HG03354 (cell line): ENCODE data around the gene AUTS2.

Source experiments
- ATAC-seq: cut with Tn5 transposase; IDR thresholded peaks from one replicate; pipeline ENCODE4 v1.9.1; 2021; ENCODE audit warnings: mild to moderate bottlenecking; ENCODE audit not compliant: unreplicated experiment, poor library complexity, severe bottlenecking

AUTS2 gene

DNA sequence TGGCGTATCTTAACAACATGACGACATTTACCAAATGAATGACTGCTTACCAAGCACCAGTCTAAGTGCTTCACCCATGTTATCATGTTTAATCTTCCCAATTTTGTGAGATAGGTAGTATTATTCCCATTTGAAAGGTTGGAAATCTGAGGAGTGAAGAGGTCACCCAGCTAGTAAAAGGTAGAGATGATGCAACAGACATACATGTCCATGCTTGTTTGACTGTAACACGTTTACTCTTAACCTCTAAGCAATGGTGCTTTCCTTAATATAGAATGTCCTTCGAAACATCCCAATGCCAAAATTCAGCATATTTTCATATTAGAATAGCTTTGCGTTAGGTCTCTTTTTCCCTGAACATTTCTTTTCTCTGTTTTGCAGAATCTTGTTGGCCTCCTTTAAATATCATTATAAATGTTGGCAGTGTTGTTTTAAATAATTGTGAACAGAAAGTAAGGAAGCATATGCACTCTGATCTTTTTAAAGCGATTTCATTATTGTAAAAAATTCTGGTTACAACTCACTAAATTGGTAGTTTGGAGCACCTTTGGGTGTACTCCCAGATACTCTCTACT lies 722.8 kb downstream of the AUTS2 start:
- ATAC-seq = no peak

DNA sequence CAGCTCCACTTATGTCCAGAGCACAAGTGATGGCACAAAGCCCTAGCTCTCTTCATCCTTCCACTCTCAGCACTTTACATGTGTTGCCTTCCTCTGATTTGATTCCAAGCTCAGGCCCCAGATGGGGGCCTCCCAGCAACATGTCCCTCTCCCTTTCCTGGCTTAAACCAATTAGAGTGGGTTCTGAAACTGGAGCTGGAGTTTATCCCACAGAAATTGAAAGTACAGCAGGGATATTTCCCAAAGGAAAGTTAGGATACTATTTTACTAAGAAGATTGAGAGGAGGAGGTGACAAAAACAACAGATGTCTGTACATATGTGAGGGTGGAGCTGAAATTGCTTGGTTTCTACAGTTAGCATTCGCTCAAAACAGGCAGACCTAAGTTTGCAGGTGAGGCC lies 724.6 kb downstream of the AUTS2 start:
- ATAC-seq = no peak

DNA sequence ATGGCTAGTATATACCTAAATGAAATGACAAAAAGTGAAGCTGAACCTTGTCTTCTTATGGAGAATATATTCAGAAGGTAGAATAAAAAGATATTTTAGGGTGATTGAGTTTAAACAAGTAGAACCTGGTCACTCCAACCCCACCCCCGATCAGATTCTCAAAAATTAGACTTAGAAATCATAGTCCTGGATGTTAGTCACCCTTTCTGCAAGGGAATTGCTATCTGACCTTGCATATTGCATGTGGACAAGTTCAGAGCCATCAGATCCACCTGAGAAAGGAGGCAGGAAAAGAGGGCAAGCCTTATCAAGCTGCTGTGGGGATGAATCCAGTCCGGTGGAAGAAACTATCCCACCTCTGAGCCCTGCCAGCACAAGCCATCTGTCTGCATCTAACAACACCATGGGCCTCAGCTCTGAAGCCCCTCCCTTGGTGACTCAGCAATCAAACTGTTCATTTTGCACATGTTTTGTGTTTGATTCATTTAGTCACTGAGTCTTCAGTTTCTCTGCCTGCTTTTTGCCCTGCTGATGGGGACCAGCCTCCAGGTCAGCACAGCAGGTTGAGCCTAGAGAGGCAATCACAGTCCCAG lies 727.3 kb downstream of the AUTS2 start:
- no peak for ATAC-seq

DNA sequence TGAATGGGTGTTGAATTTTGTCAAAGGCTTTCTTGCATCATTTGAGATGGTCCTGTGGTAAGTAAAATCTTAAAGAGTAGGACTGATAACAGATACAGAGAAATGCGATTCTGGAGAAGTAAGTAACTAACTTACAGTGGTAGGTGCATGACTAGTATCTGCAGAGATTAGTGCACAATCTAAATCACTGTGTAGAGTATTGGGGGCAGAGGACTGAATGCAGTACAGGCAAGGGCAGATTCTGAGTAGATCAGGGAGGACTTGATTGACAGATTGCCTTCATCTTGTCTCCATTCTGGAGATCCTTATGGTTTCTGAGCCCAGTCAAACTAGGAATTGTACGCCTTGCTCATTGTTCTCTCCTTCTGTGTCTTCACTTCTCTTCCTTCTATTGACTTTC lies 736.0 kb downstream of the AUTS2 start:
- no peak for ATAC-seq

DNA sequence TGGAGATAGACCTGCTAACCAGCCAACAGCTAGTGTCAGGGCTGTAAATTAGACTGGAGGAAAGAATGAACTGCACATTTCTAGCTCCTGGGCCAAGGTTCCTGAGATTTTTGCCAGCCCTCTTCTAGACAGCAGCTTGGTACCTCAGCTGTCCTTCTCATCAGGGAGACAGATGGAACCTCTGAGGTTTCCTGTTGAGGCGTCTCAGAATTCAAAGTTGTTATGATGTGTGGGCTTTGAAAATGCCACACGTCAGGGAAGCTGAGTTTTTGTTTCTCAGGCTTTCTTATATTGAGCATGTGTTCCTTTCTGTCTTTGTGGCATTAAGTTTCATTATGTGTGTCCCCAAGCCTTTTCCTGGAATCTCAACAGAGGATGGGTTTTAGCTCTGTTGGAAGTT lies 736.6 kb downstream of the AUTS2 start:
- no peak for ATAC-seq

DNA sequence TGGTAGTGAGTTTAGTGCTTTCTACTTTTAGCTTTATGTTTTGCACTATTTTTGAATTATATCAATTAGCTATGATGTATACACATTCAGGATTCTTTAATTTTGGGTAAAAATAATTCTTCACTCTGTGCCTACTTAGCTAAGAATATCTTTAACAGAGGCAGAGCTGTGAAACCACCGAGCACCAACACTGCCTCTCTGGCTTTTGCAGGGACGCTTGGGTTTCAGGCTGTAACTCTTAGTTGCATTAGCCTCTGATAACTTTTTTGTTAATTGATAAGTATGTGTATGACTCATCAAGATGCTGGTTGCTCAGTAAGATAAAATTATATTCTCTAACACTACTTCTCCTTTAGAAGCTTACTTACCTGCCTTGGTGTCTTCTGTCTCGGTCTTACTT lies 738.3 kb downstream of the AUTS2 start:
- ATAC-seq = no peak

DNA sequence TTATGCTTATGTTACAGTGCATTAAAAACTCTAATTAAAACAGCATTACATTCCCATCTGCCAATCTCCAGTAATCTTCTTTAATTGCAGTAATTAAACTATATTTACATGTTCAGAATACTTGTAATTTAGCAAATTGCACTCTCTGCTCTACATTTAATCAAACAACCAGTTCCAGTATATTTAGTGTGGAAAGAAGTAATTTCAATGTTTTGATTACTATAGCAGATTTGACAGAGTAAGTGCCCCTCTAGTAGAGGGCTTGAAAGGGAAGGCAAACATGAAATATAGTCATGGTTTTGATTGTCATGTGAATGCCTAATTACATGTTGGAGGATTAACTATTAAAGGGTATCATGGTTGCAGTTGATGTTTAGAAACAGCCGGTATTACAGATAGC lies 739.7 kb downstream of the AUTS2 start:
- no peak for ATAC-seq

DNA sequence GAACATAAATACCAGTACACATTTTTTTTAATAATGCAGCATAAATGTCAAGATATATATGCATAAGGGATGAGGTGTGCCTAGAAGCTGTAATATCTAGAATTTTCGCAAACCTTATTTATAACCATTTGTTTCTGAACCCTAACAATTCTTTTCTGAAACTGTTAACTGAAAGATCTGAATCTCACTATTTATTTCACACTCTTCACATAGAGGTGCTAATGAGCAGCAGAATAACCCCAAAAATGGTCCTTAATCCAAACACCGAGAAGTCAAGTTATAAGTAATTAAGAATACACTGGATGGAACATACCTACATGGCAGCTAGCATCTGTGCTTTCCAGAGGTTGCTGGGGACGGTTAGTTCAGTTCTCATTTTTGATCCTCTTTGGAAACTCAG lies 742.0 kb downstream of the AUTS2 start:
- ATAC-seq = no peak

DNA sequence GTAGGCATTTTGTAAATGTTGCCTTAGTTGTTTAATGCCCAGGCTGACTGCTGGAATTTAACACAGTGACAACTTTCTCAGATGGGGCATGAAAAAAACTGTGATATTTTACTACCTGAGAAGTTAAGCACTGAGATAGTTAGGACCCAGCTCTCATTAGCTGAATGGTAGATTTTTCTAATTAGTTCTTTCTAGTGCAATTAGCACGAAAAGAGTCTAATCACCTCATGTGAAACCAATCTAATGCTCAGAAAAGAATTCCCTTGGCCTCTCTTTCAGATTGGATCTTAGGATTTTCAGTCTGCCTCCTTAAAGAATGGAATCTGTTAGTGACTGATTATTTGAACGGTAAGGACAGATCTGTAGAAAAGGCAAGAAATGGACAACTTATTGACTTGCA lies 743.2 kb downstream of the AUTS2 start:
- ATAC-seq = no peak

DNA sequence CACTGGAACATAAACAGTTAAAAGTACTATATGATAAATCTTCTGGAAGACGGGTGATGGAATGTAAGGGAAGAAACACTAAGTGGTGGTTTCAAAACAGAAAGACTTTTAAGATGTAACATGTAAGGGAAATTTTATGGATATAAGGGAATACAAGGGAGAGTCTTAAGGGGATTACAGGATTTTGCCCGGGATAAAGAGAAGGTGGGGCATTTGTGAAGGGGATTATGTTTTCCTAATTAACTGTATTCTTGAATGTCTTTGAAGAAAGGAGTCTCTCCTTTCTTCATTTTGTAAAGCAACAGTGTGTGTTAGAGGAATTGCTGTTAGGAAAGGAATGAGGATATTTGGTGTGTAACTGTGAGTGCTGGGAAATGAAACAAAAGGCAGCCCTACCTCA lies 745.2 kb downstream of the AUTS2 start:
- ATAC-seq = no peak

DNA sequence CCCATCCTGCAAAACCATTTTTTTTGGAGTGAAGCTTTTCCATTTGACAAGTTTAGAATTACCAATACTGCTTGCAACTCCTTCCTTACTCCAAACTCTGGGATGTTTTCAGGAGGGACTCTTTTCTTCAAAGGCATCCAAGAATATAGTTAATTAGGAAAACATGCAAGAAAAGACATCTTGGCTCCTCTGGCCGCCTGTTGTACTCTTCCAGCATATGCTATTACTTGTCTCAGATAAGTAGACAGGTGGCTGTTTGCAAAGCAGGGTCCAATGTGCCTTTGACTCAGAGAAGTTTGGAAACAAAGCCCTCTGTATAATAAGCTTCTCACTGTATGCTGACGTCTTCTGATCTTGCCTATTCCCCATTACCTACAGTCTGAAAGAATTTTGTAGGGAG lies 746.5 kb downstream of the AUTS2 start:
- no peak for ATAC-seq

DNA sequence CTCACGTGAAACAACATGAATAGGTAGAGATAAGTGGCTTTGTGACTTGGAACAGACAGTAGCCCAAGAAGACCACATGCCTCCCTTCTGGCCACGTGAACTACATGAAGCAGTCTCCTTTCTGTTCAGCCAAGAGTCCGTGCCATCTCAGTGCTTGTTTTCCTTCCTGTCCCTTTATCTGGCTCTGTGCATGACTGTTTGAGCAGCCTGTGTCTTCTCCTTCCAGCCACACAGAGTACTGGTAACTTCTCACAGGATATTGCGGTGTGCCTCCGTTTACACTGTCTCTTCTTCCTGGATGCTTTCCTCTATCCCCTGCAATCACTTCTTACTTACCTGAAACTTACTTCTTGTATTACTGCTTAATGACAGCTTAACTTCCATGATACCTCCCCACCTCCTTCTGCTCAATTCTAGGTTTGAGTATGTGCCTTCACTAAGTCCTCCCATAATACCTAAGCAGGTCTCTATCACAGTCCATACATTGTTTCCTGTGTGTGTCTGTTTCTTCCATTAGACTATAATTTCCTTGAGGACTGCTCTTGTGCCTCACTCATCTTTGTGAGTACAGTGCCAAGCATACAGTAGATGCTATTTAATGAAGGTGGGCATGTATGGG lies 748.7 kb downstream of the AUTS2 start:
- no peak for ATAC-seq

DNA sequence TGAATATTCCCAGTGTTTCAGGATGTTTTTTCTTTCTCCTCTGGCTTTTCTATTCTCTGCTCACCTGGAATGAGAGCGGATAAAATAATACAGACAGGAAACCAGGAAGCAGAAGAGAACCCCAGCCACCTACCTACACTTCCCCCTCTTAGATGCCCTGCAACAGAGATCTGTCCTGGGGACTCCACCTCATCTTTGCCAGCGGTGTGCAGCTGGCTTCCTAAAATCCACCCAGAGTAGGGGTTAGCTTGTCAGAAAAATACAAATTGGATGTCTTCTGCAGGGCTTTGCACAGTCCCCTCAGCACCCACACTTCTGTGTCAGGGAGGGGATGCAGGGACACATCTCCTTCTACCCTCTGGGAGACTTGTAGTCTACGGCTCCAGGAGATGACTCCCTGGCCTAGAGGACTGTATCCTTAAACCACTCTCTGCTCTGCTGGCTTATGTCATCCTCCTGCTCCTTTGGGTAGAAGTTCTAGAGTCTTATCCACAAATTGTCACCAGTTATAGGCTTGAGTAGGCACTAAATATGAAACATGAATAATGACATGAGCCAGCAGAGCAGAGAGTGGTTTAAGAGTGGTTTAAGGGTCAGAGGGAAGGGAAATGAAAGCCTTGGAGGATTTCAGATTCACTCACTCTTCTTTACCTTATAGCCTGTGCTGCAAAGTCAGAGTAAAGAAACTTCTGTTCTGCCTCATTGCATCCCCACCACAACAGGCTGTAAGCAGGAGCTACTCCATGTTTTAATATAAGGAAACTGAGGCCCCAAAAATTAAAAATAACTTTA lies 749.4 kb downstream of the AUTS2 start:
- ATAC-seq = peak; percentile 88

DNA sequence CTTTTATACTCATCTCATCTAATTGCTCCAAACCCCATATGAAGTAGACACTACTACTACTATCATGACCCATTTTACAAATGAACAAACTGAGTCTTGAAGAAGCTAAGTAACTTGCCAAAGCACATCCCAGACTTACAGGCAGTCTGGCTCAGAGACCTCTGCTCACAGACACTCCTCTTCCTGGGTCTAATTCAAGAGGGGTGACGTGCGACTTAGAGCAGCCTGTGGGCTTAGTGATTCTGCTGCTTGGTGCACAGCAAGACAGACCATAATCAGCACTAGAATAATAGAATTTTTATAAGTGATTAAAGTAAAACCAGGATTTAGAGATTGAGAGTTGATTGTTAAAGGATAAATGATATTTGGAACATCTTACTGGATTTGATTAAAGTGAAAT lies 750.8 kb downstream of the AUTS2 start:
- ATAC-seq = no peak

DNA sequence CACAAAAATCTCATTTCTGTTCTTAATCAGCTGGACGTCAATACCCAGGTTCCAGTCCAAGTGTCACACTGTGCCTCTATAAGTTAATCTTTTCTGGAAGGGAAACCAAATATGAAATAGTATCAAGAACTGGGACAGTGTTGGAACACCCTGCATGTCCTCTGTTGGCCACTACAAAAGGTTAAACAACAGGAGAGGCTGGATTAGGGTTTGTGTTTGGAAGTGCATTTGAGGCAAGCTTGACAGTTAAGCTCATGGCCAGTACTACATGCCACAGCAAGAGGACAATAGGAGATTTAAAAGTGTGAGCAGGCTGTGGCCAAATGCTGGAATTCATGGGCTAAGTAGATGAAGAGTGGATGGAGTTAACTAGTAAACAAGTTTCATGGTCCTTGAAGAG lies 751.5 kb downstream of the AUTS2 start:
- no peak for ATAC-seq

DNA sequence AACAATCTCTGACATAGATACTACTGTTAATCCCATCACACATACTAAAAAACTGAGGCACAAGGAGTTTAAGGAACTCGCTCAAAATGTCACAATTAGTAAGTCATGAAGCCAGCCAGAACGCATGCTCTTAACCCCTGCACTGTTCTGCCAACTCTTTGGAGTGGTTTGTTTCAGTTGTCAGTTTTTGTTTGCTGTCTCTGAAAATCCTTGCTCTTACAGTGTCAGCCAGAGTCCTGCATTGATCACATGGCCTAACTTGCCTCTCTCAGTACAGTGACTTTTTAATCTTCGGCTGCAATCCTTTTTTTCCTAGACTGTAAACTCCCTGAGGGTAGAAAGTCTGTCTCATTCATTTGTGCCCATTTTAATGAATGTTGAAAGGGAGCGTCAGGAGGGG lies 753.8 kb downstream of the AUTS2 start:
- no peak for ATAC-seq

DNA sequence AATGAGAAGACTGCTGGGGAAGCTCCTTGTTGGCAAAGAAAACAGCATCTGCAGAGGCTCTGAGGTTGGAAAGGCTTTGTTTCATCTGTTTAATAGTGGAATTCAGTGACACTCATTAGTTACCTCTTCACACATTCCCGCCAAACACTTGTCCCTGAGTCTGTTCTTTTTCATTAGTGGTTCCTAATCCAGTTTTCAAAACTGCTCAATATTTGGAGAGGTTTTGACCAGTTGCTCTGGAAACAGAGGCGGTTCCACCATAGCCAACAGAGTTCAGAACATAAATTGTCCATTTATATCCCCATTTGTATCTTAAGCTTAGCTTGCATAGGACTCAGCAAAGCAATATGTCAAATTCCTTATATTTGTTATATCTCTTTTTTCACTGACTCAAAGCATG lies 754.6 kb downstream of the AUTS2 start:
- no peak for ATAC-seq

DNA sequence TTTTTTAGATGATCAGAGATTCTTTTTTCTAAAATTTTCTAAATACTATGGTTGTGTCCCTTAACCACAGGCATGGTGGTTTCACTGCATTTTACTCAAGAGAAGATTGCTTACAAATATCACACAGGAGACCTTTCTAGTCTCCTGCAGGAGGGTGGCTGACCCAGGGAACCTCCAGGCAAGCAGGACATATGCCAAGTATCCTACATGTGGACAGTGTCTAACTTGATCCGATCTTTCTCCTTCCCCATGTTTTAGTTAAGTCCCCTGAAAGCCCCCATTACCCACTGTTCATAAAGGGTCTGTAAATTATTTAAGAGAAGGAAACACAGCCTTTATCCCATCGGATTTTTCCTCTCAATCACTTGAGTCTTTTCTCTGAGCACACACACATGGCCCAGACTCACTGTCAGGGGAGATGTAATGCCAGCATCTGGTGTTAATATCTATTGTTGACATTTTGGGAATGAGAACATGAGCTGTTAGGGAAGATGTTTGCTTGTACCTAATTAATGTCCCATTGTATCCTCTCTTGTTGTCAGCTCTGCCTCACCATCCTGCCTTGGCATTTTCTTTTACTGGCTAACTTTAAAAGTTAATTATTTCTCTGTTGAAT lies 755.2 kb downstream of the AUTS2 start:
- no peak for ATAC-seq

DNA sequence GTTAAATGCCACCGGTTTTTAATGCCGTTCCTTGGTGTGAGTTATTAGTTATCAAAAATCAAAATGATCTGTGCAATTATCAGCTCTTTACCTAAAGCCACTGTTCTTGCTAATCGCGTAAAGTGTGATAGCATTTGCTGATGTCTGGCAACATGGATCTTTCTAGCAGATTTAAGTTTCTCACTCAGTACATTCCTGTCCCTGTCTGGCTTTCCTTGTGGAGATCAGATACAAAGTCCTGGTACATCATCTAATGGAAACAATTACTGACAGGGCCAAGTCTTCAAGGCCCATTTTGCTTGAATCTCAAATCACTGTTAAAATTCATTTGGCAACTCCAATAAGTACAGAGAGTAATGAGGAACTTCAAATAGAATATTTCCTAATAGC lies 755.7 kb downstream of the AUTS2 start:
- no peak for ATAC-seq

DNA sequence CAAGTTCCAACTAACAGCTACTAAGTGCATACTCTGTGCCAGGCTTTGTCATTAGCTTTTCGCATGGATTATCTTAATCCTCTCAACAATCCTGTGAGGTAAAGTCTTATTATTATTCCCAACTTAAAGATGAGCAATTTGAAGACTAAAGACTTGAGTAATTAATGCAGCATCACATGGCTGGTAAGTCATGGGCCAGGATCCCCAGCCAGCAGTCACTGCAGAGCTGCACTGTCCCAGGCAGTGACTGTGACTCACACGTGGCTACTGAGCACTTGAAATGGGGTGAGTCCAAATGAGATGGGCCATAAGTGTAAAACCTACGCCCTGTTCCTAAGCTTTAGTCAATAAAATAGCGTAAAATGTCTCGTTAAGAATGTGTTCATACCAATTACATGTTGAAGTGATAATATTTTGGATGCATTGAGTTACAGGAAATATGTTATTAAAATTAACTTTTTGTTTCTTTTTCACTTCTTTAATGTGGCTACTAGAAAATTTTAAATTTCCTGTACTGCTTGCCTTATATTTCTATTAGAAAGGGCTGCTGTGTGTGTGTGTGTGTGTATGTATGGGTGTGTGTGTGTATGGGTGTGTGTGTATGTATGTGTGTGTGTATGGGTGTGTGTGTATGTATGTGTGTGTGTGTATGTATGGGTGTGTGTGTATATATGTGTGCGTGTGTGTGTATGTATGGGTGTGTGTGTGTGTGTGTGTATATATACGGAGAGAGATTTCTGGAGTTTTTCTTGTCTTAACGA lies 756.3 kb downstream of the AUTS2 start:
- ATAC-seq = no peak
